Adrenal gland (tissue), 5 donors: ENCODE results near the gene TLK1.

Experiments
- POLR2A ChIP-seq, 2 donors: fragments of 450-650 bp; IDR thresholded peaks; one replicate each; pipeline ENCODE4 v1.6.1; 2017; ENCODE audit warnings: antibody characterized with exemption in 2 of 2, mild to moderate bottlenecking in 2 of 2, moderate library complexity in 1 of 2
- TF ChIP-seq, protein P1 (sequence below), 6 experiments: fragments of 450-650 bp in 4 of 6; fragments of 200-600 bp in 2 of 6; sonication (generic) in 1 of 6; IDR thresholded peaks; 1 replicate in 5 of 6; 2 replicates in 1 of 6; pipeline versions ENCODE4 v1.5.1 to v1.8.0; 2016 to 2021; ENCODE audit warnings: antibody characterized with exemption in 6 of 6, mild to moderate bottlenecking in 2 of 6, moderate library complexity in 1 of 6
- donor health status: DM: no; HTN: no; CAD: no.

- no peak for TF ChIP-seq POLR2A (IDR thresholded peaks at IDR 0.05)
- TF ChIP-seq, protein P1, sequence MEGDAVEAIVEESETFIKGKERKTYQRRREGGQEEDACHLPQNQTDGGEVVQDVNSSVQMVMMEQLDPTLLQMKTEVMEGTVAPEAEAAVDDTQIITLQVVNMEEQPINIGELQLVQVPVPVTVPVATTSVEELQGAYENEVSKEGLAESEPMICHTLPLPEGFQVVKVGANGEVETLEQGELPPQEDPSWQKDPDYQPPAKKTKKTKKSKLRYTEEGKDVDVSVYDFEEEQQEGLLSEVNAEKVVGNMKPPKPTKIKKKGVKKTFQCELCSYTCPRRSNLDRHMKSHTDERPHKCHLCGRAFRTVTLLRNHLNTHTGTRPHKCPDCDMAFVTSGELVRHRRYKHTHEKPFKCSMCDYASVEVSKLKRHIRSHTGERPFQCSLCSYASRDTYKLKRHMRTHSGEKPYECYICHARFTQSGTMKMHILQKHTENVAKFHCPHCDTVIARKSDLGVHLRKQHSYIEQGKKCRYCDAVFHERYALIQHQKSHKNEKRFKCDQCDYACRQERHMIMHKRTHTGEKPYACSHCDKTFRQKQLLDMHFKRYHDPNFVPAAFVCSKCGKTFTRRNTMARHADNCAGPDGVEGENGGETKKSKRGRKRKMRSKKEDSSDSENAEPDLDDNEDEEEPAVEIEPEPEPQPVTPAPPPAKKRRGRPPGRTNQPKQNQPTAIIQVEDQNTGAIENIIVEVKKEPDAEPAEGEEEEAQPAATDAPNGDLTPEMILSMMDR (IDR thresholded peaks at IDR 0.05), result no peak
Measured at GRCh38 chr2:171157109-171157500, 3.6 kb downstream of the TLK1 start.
